ENCODE data around the gene BMPR1A. TPM values are rescaled to one million over a fixed set of nuclear protein-coding genes. Genes with fewer than 3 reads are reported as not detected.

BMPR1A gene
- total RNA-seq = 43.5 TPM
- long read RNA-seq, full-length matches to known transcripts = 5 of 11 reads
- long read RNA-seq, partial matches to known transcripts = 2 of 11 reads
- long read RNA-seq, other reads (novel, unspliced or antisense) = 4 of 11 reads

DNA sequence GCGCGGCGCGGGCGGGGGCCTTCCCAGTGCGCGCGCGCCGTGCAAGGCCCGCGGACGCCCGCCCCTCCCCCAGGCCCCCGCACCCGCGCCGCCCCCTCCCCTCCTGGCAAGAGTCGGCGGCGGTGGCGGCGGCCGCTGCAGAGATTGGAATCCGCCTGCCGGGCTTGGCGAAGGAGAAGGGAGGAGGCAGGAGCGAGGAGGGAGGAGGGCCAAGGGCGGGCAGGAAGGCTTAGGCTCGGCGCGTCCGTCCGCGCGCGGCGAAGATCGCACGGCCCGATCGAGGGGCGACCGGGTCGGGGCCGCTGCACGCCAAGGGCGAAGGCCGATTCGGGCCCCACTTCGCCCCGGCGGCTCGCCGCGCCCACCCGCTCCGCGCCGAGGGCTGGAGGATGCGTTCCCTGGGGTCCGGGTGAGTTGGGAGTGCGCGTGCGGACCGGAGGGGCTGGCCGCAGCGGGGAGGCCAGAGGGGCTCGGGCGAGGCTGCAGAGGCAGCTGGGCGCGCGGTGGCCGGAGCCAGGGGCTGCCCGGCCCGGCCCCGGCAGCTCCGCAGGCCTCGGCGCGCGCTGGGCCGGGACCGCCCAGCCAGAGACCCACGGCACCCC is at the start of gene BMPR1A:
Gene BMPR1A (plus strand): TSS at position 109 of the 602 bp plus-strand sequence. CDS start 119,400 bp downstream, outside the sequence.
- DNase-seq (ENCODE audit: low spot score) = peak; percentile 96

- no peak for DNase-seq (ENCODE audit: low spot score)
These were observed 49.4 kb upstream of the BMPR1A start for GRCh38 chr10:86706977-86707376.

- no peak for DNase-seq (ENCODE audit: low spot score)
These were observed 48.9 kb upstream of the BMPR1A start for GRCh38 chr10:86707505-86707904.

- no peak for DNase-seq (ENCODE audit: low spot score)
These were observed 48.2 kb upstream of the BMPR1A start for GRCh38 chr10:86708068-86708782.

- no peak for DNase-seq (ENCODE audit: low spot score)
These were observed 47.5 kb upstream of the BMPR1A start for GRCh38 chr10:86708783-86709380.

DNA sequence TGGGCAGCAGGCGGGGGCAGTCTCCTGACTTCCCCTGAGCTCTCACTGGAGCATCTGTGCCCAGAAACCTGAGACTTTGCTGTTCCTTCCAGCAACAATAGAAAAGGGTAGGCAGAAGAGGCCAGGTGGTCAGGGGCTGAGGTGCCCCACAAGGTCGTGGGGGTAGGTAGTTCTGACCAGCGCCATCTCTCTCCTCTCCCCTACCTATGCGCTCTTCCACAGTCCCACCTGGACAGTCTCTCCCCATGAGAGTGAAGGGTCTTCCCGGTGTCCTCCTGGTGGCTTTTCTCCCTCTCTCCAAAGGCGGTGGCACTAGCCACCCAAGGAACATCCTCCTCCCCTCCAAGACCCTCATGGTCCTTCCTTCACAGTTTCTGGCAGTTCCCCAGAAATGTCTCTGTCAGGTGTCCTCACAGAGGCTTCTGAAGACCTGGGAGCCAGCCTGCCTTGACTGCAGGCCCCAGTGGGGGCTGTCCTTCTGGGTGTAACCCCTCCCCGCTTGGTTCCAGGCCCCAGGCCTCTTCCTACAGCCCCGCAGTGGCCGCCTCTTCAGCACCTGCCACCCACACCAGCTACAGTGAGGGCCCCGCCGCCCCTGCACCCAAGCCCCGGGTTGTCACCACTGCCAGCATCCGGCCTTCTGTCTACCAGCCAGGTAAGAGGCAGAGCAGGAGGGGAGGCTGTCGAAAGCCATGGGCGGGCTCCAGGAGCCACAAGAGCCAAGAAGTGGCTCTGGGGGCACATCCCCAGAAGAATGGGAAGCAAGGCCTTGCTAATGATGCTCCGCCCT is 46.8 kb upstream of the BMPR1A start:
- DNase-seq (ENCODE audit: low spot score) = no peak

GRCh38 chr10:86710987-86711512 is 45.4 kb upstream of the BMPR1A start:
- peak; percentile 95 for DNase-seq (ENCODE audit: low spot score)

GRCh38 chr10:86711513-86712316 is 44.7 kb upstream of the BMPR1A start:
- DNase-seq (ENCODE audit: low spot score) = peak; percentile 89

GRCh38 chr10:86712317-86712707 is 44.1 kb upstream of the BMPR1A start:
- DNase-seq (ENCODE audit: low spot score) = no peak

- DNase-seq (ENCODE audit: low spot score) = peak; percentile 60
These were observed 41.1 kb upstream of the BMPR1A start for GRCh38 chr10:86715156-86715795.

DNA sequence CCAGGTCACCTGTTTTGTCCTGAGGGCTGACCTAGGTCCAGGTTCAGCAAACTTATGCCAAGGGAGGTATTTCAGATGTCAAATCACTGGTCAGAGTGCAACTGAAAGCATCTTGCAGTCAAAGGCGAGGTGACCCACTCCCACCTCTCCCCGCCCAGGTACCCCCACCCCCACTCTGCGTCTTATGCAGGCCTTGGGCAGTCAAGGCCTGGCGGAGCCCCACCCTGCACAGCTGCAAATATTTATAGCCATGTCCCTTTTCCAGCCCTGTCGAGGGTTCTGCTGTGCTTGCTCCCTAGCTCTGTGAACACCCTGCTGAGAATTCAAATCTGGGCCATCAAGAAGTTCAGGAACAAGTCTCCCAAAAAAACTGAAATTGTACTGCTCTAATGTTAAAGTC is 40.6 kb upstream of the BMPR1A start:
- DNase-seq (ENCODE audit: low spot score) = peak; percentile 57

DNA sequence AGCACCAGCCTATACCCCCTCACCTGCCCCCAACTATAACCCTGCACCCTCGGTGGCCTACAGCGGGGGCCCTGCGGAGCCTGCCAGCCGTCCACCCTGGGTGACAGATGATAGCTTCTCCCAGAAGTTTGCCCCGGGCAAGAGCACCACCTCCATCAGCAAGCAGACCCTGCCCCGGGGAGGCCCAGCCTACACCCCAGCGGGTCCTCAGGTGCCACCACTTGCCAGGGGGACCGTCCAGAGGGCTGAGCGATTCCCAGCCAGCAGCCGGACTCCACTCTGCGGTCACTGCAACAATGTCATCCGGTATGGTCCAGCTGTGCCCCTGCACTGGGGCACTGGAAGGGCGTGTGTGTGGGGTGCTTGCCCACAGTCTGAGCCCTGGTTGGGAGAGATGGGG is 40.0 kb upstream of the BMPR1A start:
- DNase-seq (ENCODE audit: low spot score) = peak; percentile 64

DNA sequence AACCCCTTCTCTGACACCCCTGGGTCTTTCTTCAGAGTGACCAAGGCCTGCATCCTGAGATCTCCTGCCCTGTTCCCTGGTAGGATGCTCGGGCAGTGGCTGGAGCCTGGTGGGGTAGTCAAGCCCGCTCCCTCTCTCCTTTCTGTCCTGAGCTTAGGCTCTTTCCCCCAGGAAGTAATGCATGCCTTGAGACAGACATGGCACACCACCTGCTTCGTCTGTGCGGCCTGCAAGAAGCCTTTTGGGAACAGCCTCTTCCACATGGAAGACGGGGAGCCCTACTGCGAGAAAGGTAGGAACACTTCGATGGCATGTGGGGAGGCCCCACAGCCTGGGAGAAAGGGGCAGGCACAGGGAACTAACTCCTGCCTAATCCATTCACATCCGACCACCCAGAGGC is 37.9 kb upstream of the BMPR1A start:
- DNase-seq (ENCODE audit: low spot score) = peak; percentile 62

DNA sequence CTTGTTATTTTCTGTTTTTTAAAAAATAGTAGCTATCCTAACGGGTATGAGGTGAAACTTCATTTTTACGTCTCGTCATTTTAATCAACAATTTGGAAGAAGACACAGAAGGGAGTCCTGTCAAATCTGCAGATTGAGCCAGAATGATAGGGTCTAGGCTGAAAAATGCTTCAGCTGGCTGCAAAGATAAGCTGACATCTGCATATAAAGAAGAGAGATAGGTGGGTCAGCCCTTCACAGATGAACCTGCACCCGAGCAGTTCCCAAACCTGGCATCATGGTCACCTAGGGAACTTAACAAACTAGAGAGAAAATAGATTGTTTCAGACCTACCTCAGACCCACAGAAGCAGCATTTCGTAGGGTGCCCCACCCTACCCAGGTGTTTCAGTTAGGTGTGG is 35.2 kb upstream of the BMPR1A start:
- DNase-seq (ENCODE audit: low spot score) = peak; percentile 4

DNA sequence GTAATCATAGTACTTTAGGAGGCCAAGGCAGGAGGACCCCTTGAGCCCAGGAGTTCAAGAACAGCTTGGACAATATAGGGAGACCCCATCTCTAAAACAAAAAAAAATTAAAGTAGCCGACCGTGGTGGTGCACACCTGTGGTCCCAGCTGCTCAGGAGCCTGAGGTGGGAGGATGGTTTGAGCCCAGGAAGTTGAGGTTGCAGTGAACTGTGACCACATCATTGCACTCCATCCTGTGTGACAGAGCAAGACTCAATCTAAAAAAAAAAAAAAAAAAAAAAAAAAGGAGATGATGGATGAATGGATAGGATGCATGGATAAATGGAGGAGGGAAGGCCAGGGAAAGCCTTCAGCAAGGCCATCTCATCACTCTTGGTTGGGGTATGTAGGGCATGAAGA is 33.4 kb upstream of the BMPR1A start:
- DNase-seq (ENCODE audit: low spot score) = peak; percentile 18

DNA sequence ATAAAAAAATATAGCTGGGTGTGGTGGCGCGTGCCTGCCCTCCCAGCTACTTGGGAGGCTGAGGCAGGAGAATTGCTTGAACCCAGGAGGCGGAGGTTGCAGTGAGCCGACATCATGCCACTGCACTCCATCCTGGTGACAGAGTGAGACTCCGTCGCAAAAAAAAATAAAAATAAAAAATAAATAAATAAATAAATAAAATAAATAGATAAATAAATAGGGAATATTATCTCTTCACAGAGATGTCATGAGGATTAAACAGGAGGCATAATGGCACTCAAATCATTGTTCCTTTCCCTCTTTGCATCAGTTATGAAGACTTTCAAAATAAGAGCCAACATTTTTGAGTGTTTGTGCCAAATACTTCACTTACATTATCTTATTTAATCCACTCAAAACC is 32.0 kb upstream of the BMPR1A start:
- DNase-seq (ENCODE audit: low spot score) = no peak

GRCh38 chr10:86725980-86726676 is 30.3 kb upstream of the BMPR1A start:
- peak; percentile 69 for DNase-seq (ENCODE audit: low spot score)

DNA sequence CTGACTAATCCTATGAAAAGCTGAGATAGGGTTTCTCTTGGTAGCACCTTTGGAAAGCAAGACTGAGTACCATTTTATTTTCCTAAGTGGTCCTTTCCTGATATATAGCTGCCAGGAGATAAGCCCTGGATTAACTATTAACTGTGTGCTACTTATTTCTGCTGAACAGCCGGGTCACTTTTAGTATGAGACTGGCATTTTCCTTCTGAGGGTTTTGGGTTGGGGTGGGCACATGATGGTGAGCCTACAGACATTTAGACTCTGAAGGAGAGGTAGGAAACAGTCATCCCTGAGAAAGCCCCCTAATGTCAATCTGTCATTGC is 29.8 kb upstream of the BMPR1A start:
- no peak for DNase-seq (ENCODE audit: low spot score)

DNA sequence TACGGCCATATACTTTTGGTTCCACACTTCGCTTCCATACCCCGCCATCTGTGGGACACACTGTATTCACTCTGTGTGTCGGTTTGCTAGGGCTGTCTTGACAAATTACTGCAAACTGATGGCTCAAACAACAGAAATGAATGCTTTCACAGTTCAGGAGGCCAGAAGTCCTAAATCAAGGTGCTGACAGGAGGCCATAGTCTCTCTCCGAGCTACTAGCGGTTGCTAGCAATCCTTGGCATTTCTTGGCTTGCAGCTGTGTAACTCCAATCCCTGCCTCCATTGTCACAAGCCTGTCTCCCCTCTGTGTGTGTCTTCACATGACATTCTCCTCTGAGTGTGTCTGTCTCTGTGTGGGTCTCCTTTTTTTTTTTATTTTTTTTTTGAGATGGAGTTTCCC is 28.9 kb upstream of the BMPR1A start:
- no peak for DNase-seq (ENCODE audit: low spot score)

DNA sequence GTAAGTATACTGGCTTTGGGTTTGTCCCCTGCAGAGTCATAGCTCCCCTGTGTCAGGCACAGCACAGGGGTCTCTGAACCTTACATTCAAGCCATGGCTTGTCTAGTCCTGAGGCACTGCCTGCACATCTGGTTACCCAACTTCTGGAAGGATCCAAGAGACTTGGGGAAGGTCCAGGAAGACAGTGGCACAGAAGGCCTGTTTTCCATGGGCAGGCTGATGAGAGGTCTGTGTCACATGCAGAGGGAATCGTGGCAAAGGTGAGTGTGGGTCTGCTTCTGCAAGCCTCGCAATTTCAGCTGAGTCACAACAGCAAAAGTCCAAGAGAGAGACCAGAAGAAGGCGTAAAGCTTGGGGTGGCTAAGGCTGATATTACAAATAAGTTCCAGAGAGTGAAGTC is 28.4 kb upstream of the BMPR1A start:
- peak; percentile 53 for DNase-seq (ENCODE audit: low spot score)
